ENCODE data around the gene ARMC2. TPM values are rescaled to one million over a fixed set of nuclear protein-coding genes. Genes with fewer than 3 reads are reported as not detected.

The ARMC2 gene
- polyA plus RNA-seq, 2 of the 4 experiments (the other 2 are of a cell fraction): 2.1 to 4.9 TPM

GRCh38 chr6:108801366-108801765 is 46.9 kb upstream of the ARMC2 start:
- no peak for ATAC-seq
- WGBS (ENCODE audit: missing lambda C conversion rate): 91% methylated on average over 2 of the region's 2 CpGs
- no peak for TF ChIP-seq HOXB13 (CRISPR knock-in tag; IDR thresholded peaks at IDR 0.05; ENCODE audit: low read depth)
- TF ChIP-seq ZNF302 (CRISPR knock-in tag; IDR thresholded peaks at IDR 0.05): no peak
- TF ChIP-seq FOXS1 (CRISPR knock-in tag; IDR thresholded peaks at IDR 0.05): no peak
- TF ChIP-seq EHMT2 (IDR thresholded peaks at IDR 0.05; ENCODE audit: low read depth): no peak
- no peak for TF ChIP-seq CHD2 (IDR thresholded peaks at IDR 0.05; ENCODE audit: low read length, partially characterized antibody)
- no peak for TF ChIP-seq CBX2 (IDR thresholded peaks at IDR 0.05; ENCODE audit: borderline replicate concordance, low read depth)
- TF ChIP-seq NFE2L2 (conservative IDR thresholded peaks at IDR 0.05; ENCODE audit: low read length): no peak
- no peak for TF ChIP-seq SMC3 (IDR thresholded peaks at IDR 0.05)
- TF ChIP-seq NR3C1 (IDR thresholded peaks at IDR 0.05): no peak
- no peak for TF ChIP-seq BHLHE40 (IDR thresholded peaks at IDR 0.05; ENCODE audit: low read depth, low read length)
- TF ChIP-seq EHF (CRISPR knock-in tag; IDR thresholded peaks at IDR 0.05): no peak
- TF ChIP-seq POLR2AphosphoS2 (conservative IDR thresholded peaks at IDR 0.05; ENCODE audit: low read length): no peak
- TF ChIP-seq JUN (IDR thresholded peaks at IDR 0.05): no peak
- no peak for TF ChIP-seq MAFK (IDR thresholded peaks at IDR 0.05; ENCODE audit: partially characterized antibody)
- TF ChIP-seq ESRRA (IDR thresholded peaks at IDR 0.05; ENCODE audit: borderline replicate concordance, low read length): no peak
- TF ChIP-seq, protein P1, sequence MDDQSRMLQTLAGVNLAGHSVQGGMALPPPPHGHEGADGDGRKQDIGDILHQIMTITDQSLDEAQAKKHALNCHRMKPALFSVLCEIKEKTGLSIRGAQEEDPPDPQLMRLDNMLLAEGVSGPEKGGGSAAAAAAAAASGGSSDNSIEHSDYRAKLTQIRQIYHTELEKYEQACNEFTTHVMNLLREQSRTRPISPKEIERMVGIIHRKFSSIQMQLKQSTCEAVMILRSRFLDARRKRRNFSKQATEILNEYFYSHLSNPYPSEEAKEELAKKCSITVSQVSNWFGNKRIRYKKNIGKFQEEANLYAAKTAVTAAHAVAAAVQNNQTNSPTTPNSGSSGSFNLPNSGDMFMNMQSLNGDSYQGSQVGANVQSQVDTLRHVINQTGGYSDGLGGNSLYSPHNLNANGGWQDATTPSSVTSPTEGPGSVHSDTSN (IDR thresholded peaks at IDR 0.05): no peak
- TF ChIP-seq, protein P2, sequence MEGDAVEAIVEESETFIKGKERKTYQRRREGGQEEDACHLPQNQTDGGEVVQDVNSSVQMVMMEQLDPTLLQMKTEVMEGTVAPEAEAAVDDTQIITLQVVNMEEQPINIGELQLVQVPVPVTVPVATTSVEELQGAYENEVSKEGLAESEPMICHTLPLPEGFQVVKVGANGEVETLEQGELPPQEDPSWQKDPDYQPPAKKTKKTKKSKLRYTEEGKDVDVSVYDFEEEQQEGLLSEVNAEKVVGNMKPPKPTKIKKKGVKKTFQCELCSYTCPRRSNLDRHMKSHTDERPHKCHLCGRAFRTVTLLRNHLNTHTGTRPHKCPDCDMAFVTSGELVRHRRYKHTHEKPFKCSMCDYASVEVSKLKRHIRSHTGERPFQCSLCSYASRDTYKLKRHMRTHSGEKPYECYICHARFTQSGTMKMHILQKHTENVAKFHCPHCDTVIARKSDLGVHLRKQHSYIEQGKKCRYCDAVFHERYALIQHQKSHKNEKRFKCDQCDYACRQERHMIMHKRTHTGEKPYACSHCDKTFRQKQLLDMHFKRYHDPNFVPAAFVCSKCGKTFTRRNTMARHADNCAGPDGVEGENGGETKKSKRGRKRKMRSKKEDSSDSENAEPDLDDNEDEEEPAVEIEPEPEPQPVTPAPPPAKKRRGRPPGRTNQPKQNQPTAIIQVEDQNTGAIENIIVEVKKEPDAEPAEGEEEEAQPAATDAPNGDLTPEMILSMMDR (IDR thresholded peaks at IDR 0.05): no peak
- TF ChIP-seq ZC3H11A (IDR thresholded peaks at IDR 0.05): no peak
- no peak for TF ChIP-seq TP53 (CRISPR knock-in tag; IDR thresholded peaks at IDR 0.05)
- TF ChIP-seq BCL3 (IDR thresholded peaks at IDR 0.05): no peak
- Histone ChIP-seq H3K9me3 (no peaks in the 10 kb centered on the region), H3K4me3 (no peak overlapping the region), H3K4me2 (no peak overlapping the region), H3K4me1 (no peaks in the 10 kb centered on the region), H3K27ac (no peak overlapping the region)
- no peak for DNase-seq (ENCODE audit: low read depth in 1 of 2, low spot score in 1 of 2)
- ChIA-PET POLR2A (no interaction called here), CTCF (no interaction called here)
- no peak for FAIRE-seq

GRCh38 chr6:108803982-108804490 is 44.2 kb upstream of the ARMC2 start:
- H3K4me3 ChIP-seq: no peak overlapping the region
- no peaks in the 10 kb centered on the region for H3K4me1 ChIP-seq
- POLR2A ChIA-PET: no interaction called here
- CTCF ChIA-PET: interaction anchor here (1.6 to 1.8 kb wide), 2 partner anchors 32 to 262 kb away, joined by 5 read pairs; no protein-coding TSS in a partner anchor
- DNase-seq (ENCODE audit: low read depth in 1 of 2, low spot score in 1 of 2) (no peak), ATAC-seq (no peak), FAIRE-seq (no peak)
- H3K4me2 ChIP-seq: no peak overlapping the region
- WGBS (ENCODE audit: missing lambda C conversion rate): 62% methylated on average over 6 of the region's 6 CpGs
- H3K27ac ChIP-seq: no peak overlapping the region
- no peaks in the 10 kb centered on the region for H3K9me3 ChIP-seq
- TF ChIP-seq FOSB (CRISPR knock-in tag; IDR thresholded peaks at IDR 0.05) (no peak), POLR2AphosphoS2 (conservative IDR thresholded peaks at IDR 0.05; ENCODE audit: low read length) (no peak), SREBF2 (IDR thresholded peaks at IDR 0.05) (no peak), JUNB (IDR thresholded peaks at IDR 0.05) (no peak), ZFP36 (IDR thresholded peaks at IDR 0.05; ENCODE audit: borderline replicate concordance, partially characterized antibody) (no peak), MAZ (IDR thresholded peaks at IDR 0.05; ENCODE audit: borderline replicate concordance, low read depth, low read length) (no peak), RCOR1 (IDR thresholded peaks at IDR 0.05; ENCODE audit: low read depth, low read length) (no peak), NR3C1 (IDR thresholded peaks at IDR 0.05) (no peak)
- TF ChIP-seq, protein P2 (IDR thresholded peaks at IDR 0.05): no peak
- TF ChIP-seq, protein P3, sequence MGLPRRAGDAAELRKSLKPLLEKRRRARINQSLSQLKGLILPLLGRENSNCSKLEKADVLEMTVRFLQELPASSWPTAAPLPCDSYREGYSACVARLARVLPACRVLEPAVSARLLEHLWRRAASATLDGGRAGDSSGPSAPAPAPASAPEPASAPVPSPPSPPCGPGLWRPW (IDR thresholded peaks at IDR 0.05): no peak
